GM19043 (cell line): Measurements from ENCODE around the gene LEFTY1.
"Not testable (repeated sequence)": the region's sequence is repeated elsewhere in the genome, so short reads cannot be mapped to it uniquely, and the experiment has no call there.

Source experiments
- ATAC-seq: cut with Tn5 transposase; IDR thresholded peaks from one replicate; pipeline ENCODE4 v1.9.1; 2021; ENCODE audit warnings: low read depth; ENCODE audit not compliant: unreplicated experiment

The LEFTY1 gene

GRCh38 chr1:225836296-225836695 lies 52.6 kb downstream of the LEFTY1 start:
- ATAC-seq, result not testable (repeated sequence)
